ENCODE data around the gene ZNF213. TPM values are rescaled to one million over a fixed set of nuclear protein-coding genes. Genes with fewer than 3 reads are reported as not detected.

The ZNF213 gene
- total and polyA plus RNA-seq, 7 donors, result 7.9 to 19.1 (median 9.3) TPM

DNA sequence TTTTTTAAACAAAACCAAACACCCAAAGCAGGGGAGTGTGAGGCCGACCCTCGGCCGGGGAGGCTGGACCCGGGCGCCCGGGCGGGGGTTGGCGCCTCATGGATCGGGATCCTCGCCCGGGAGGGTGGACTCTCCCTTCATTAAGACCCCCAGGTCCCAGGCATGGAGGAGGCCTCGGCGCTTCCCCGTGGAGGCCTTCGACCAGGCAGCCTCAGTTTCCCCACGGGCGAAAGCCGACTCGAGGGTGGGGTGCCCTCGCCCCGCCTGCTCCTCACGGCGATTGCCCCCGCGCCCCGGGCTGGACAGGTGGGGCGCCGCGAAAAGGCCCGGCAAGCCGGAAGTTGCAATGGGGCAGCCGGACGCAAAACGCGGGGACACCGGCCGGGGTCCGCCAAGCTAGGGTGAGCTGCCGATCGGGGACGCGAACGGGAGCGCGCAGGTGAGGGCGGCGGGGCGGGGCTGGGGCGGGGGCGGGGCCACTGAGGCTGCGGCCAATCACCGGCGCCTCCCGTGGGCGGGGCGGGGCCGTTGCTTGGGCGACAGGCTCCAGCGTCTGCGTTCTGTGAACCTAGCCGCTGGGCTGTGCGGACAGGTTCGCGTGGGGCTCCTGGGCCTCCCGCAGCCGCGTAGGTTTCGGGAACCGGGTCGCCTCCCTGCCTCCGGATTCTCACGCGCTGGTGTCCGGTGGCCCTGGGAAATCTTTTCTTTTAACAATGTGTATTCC lies 28.5 kb upstream of the ZNF213 start:
- no peaks in the 10 kb centered on the region for H3K9me3 ChIP-seq

GRCh38 chr16:3112058-3112880 lies 22.6 kb upstream of the ZNF213 start, which contains the start of gene ZNF205:
Gene ZNF205 (plus strand): TSS chr16:3112586. CDS start chr16:3113431, 845 bp downstream.
- Histone ChIP-seq H3K27me3 (ENCODE audit: insufficient read depth in 3 of 3, low read length in 2 of 3) (no peaks in the 10 kb centered on the region), H3K4me1 (peaks cover 16% of the 10 kb centered on the region), H3K9me3 (no peaks in the 10 kb centered on the region), H3K36me3 (ENCODE audit: insufficient read depth in 1 of 2, low read depth in 1 of 2) (peaks cover 0 to 26% of the 10 kb centered on the region in 2 donors), H3K27ac (peak within 1 kb of the TSS; percentile 31), H3K4me3 (peak within 1 kb of the TSS; percentile 71)
- WGBS, 3 donors, result 11 to 29% (median 24%) methylated on average over 23 of the region's 23 CpGs
- no peak for TF ChIP-seq CTCF (IDR thresholded peaks at IDR 0.05)
- intact Hi-C loops (cut with DNase I), result no loop called here
- ATAC-seq, result peak; percentile 61 to 83 (median 78)
- peak; percentile 72 to 77 for DNase-seq

More for the DNA sequence above, 28.5 kb upstream of the ZNF213 start:
- DNase-seq (peak; percentile 91 to 97), ATAC-seq (peak; percentile 94 to 99 (median 96))
- no peak for TF ChIP-seq CTCF (IDR thresholded peaks at IDR 0.05)
- Histone ChIP-seq H3K4me1 (peaks cover 13% of the 10 kb centered on the region), H3K27me3 (ENCODE audit: insufficient read depth in 3 of 3, low read length in 2 of 3) (no peaks in the 10 kb centered on the region), H3K4me3 (peak overlapping the region; percentile 87), H3K27ac (peak overlapping the region; percentile 86), H3K36me3 (ENCODE audit: insufficient read depth in 1 of 2, low read depth in 1 of 2) (peaks cover 0 to 10% of the 10 kb centered on the region in 2 donors)
- intact Hi-C loops (cut with DNase I), result no loop called here
- 1 to 2% (median 1%) methylated on average over 57 to 74 of the region's 74 CpGs for WGBS, 3 donors

DNA sequence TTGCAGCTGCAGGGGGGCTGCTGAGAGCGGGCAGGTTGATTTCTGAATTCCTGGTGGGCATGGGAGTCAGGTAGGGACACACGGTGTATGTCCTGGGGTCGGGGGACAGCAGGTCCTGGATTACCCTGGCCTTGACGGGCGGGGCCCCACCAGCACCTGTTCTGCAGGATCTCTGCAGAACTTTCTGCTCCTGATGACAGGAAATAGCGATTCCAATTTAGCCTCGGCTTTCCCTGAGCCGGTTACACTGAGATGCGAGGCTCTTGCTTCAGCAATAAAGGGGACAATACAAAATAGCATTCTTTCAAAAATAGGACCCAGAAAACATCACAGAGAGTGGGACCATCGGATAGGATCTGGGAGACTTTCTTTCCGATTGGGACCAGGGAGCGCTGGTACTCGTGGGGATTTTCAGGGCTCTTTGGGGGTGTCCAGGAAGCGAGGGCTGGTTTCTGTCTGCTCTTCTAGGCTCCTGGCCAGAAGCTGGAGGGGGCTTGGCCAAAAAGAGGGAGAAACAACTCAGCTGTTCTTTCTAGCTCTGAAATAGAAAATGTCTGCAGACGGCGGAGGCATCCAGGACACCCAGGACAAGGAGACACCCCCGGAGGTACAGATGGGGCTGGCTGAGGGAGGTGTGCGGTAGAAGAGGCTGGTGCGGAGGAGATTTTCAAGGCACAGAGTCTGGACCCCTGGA lies 21.8 kb upstream of the ZNF213 start:
- no peak for DNase-seq
- no peaks in the 10 kb centered on the region for H3K27me3 ChIP-seq (ENCODE audit: insufficient read depth in 3 of 3, low read length in 2 of 3)
- TF ChIP-seq CTCF (IDR thresholded peaks at IDR 0.05), result no peak
- H3K36me3 ChIP-seq (ENCODE audit: insufficient read depth in 1 of 2, low read depth in 1 of 2), result peaks cover 0 to 28% of the 10 kb centered on the region in 2 donors
- peaks cover 15% of the 10 kb centered on the region for H3K4me1 ChIP-seq
- no peaks in the 10 kb centered on the region for H3K9me3 ChIP-seq
- ATAC-seq, result peak in 1 of 4 donors; percentile 10
- H3K27ac ChIP-seq, result peak overlapping the region; percentile 31
- peak overlapping the region; percentile 71 for H3K4me3 ChIP-seq
- intact Hi-C loops (cut with DNase I), result no loop called here
- 9 to 39% (median 21%) methylated on average over 19 of the region's 19 CpGs for WGBS, 3 donors

GRCh38 chr16:3113765-3114479 lies 20.9 kb upstream of the ZNF213 start:
- H3K27me3 ChIP-seq (ENCODE audit: insufficient read depth in 3 of 3, low read length in 2 of 3), result no peaks in the 10 kb centered on the region
- H3K4me1 ChIP-seq, result peaks cover 15% of the 10 kb centered on the region
- peak overlapping the region; percentile 71 for H3K4me3 ChIP-seq
- no peak for TF ChIP-seq CTCF (IDR thresholded peaks at IDR 0.05)
- no peak for DNase-seq
- H3K27ac ChIP-seq, result no peak overlapping the region
- H3K9me3 ChIP-seq, result no peaks in the 10 kb centered on the region
- WGBS, 3 donors, result 38 to 42% (median 38%) methylated on average over 17 of the region's 17 CpGs
- peak in 2 of 4 donors; percentile 31 to 56 for ATAC-seq
- H3K36me3 ChIP-seq (ENCODE audit: insufficient read depth in 1 of 2, low read depth in 1 of 2), result peaks cover 0 to 37% of the 10 kb centered on the region in 2 donors
- intact Hi-C loops (cut with DNase I), result no loop called here
